Mammary epithelial cell (primary cell): Measurements from ENCODE around the gene SORBS1.

Experiments used
- CTCF ChIP-seq, 2 donors: IDR thresholded peaks in 1 of 2; conservative IDR thresholded peaks in 1 of 2; 2 replicates each; pipeline ENCODE4 v1.5.1; 2011 to 2012; ENCODE audit warnings: inconsistent platforms in 2 of 2, low read length in 2 of 2, mild to moderate bottlenecking in 2 of 2, control low read depth in 1 of 2, low read depth in 1 of 2; ENCODE audit not compliant: insufficient read depth in 1 of 2; ENCODE audit errors: extremely low read depth in 1 of 2
- EZH2 ChIP-seq: IDR thresholded peaks from 2 replicates; pipeline ENCODE4 v1.6.1; 2012; ENCODE audit warnings: low read length, inconsistent platforms, borderline replicate concordance

DNA sequence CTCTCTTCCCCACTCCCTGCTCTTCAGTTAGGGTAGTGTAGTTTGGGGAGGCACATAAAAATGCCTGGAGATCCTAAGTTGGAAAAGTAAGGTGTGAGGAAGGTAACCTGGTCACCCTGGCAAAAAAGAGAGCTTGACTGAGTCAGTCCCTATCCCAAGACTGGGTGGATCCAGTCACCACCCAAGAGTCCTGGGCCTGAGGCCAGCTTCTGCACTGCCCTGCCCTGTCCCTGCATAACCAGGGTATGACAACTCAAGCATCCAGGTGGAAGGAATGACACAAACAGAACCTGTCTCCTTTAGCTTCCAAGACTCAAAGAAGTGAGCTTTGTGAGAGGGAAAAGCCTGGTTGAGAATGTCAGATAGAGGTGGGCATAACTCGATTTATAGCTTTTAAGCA lies 26.9 kb upstream of the SORBS1 start:
- TF ChIP-seq CTCF (conservative IDR thresholded peaks at IDR 0.05 in 1 of 2, IDR thresholded peaks at IDR 0.05 in 1 of 2; ENCODE audit: extremely low read depth in 1 of 2, insufficient read depth in 1 of 2, low read depth in 1 of 2, low read length in 2 of 2), result no peak
- TF ChIP-seq EZH2, result no peak
